Activated B cell treated with CpG ODN at 0.5 μM for 24 hours (primary cell): ENCODE measurements around the gene PSMD5. TPM values are rescaled to one million over a fixed set of nuclear protein-coding genes. Genes with fewer than 3 reads are reported as not detected.

Source experiments
- ATAC-seq: fragments of 200-7000 bp; cut with Tn5 transposase; one replicate; pipeline ENCODE4 v1.10.0; 2021; ENCODE audit warnings: low read depth, mild to moderate bottlenecking, moderate library complexity
- CTCF ChIA-PET: fragments of 350-600 bp; sonication (Branson Sonifier 250); formaldehyde crosslinking; loops from one replicate; lab custom pipeline; 2021; ENCODE audit warnings: antibody characterized with exemption; lab: Charles Lee
- POLR2A ChIA-PET: fragments of 350-600 bp; sonication (Branson Sonifier 250); formaldehyde crosslinking; loops from one replicate; lab custom pipeline; 2021; ENCODE audit warnings: antibody characterized with exemption; lab: Charles Lee
- DNase-seq: peaks from one replicate; pipeline ENCODE4 v3.0.0; 2022
- H3K27ac Mint-ChIP-seq: one replicate; pipeline ENCODE4 v1.8.0; 2020; ENCODE audit warnings: mixed read lengths
- H3K27me3 Mint-ChIP-seq: one replicate; pipeline ENCODE4 v1.8.0; 2021; ENCODE audit warnings: mixed read lengths
- H3K36me3 Mint-ChIP-seq: one replicate; pipeline ENCODE4 v1.8.0; 2021; ENCODE audit warnings: low read depth, mixed read lengths
- H3K4me1 Mint-ChIP-seq: one replicate; pipeline ENCODE4 v1.8.0; 2021; ENCODE audit warnings: mixed read lengths
- H3K4me3 Mint-ChIP-seq: one replicate; pipeline ENCODE4 v1.8.0; 2020; ENCODE audit warnings: mild to moderate bottlenecking, mixed read lengths
- H3K9me3 Mint-ChIP-seq: one replicate; pipeline ENCODE4 v1.8.0; 2020; ENCODE audit warnings: mixed read lengths
- intact Hi-C: fragments of 100-400 bp; cut with micrococcal nuclease; formaldehyde crosslinking; loops from one replicate; pipeline ENCODE4 v1.15.1; 2024
- total RNA-seq: library from RNA; stranded (reverse); gene quantifications from 2 replicates; pipeline ENCODE4 v1.2.3, GENCODE V29; 2022
- TF ChIP-seq, protein P1 (sequence below): fragments of 200-600 bp; IDR thresholded peaks from one replicate; pipeline ENCODE4 v1.8.0; 2022; ENCODE audit warnings: antibody characterized with exemption, mild to moderate bottlenecking

The PSMD5 gene
- total RNA-seq, 1 donor from 2014 or later = 38.9 TPM

DNA sequence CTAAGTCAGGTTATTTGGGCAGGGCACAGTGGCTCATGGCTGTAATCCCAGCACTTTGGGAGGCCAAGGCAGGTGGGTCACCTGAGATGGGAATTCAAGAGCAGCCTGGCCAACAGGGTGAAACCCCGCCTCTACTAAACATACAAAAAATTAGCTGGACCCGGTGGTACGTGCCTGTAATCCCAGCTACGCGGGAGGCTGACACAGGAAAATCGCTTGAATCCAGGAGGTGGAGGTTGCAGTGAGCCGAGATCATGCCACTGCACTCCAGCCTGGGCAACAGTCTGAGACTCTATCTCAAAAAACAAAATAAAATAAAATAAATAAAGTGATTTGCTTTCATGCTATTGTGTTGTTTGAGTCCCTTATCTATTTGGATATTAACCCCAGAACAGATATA lies 41.3 kb downstream of the PSMD5 start:
- Mint-ChIP-seq H3K9me3 (peaks cover 13% of the 10 kb centered on the region), H3K27ac (no peak overlapping the region), H3K4me1 (no peaks in the 10 kb centered on the region), H3K27me3 (no peaks in the 10 kb centered on the region), H3K4me3 (no peak overlapping the region), H3K36me3 (peaks cover 11% of the 10 kb centered on the region)
- DNase-seq = no peak
- ChIA-PET POLR2A (no interaction called here), CTCF (no interaction called here)
- no peak for ATAC-seq
- TF ChIP-seq, protein P1, sequence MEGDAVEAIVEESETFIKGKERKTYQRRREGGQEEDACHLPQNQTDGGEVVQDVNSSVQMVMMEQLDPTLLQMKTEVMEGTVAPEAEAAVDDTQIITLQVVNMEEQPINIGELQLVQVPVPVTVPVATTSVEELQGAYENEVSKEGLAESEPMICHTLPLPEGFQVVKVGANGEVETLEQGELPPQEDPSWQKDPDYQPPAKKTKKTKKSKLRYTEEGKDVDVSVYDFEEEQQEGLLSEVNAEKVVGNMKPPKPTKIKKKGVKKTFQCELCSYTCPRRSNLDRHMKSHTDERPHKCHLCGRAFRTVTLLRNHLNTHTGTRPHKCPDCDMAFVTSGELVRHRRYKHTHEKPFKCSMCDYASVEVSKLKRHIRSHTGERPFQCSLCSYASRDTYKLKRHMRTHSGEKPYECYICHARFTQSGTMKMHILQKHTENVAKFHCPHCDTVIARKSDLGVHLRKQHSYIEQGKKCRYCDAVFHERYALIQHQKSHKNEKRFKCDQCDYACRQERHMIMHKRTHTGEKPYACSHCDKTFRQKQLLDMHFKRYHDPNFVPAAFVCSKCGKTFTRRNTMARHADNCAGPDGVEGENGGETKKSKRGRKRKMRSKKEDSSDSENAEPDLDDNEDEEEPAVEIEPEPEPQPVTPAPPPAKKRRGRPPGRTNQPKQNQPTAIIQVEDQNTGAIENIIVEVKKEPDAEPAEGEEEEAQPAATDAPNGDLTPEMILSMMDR = no peak
- intact Hi-C loops = no loop called here

DNA sequence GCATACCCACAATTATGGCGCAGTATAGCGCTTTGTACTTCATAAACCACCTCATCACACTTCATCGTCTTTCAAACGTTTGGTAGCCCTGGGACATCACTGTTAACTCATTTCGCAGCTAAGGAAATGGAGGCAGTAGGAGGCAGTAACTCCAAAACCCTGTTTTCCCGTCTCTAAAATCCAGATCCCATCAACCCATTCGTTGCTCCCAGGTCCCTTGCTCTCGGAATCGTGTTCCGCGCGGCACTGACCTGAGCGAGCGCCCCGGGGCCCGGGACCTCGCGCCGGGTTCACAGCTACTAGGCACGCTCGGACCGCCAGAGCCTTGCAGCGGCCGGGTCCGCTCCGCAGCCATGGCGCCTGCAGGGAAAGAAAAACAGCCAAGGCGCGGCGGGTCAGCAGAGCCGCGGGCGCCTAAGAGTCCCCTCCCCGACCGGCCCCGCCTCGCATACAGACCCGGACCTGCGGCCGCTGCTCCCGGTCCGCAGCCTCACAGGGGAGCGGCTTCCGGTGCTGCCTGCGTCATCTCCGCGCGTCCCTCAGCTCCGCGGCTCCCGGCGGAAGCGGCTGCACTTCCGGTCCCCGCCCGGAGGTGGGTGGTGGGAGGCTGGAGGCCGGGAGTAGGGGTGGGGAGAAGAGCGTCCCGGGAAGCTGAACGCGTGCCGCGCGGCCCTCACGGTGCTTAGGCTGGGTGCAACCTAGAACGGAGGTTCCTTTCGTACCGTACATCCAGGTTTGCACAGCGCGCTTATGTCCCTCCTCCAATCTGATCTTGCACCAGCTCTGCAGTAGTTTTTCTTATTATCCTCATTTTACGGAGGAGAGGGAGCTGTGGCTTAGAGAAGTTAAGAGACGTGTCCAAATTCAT lies 49.6 kb downstream of the PSMD5 start, which contains the start of gene FBXW2:
Gene FBXW2, minus strand, starts transcription at position 519 of the 868 bp plus-strand sequence. CDS start 5,158 bp downstream, outside the sequence.
- no peaks in the 10 kb centered on the region for H3K27me3 Mint-ChIP-seq
- peak; percentile 87 for DNase-seq

DNA sequence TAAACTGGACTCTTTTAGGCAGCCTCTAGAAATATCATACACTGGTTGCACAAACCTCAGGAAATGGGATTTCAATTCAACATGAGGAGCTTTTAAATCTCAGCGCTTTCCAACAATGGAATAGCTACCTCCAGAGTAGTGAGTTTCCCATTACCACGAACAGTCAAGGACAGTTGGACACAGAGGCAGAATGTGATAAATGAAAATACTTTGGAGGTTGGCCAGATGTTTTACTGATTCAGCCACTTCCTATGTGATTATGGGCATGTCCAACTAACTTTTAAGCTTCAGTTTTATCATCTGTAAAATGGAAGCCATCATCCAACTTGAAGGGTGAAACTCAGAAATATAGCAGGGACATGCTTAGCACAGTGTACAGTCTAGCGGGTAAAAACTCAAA lies 51.6 kb downstream of the PSMD5 start:
- Mint-ChIP-seq H3K9me3 (no peaks in the 10 kb centered on the region), H3K4me3 (peak overlapping the region; percentile 30), H3K27ac (no peak overlapping the region), H3K36me3 (peaks cover 43% of the 10 kb centered on the region), H3K4me1 (peaks cover 46% of the 10 kb centered on the region), H3K27me3 (no peaks in the 10 kb centered on the region)
- POLR2A ChIA-PET = no interaction called here
- CTCF ChIA-PET = no interaction called here
- no peak for ATAC-seq
- intact Hi-C loops = loop anchor here (5.0 kb wide), 1 partner anchor 79 kb away; the partner anchor contains the start of gene MEGF9
- TF ChIP-seq, protein P1 = no peak
- no peak for DNase-seq

More for the DNA sequence above, 49.6 kb downstream of the PSMD5 start, which contains the start of gene FBXW2:
- Mint-ChIP-seq H3K4me3 (peak within 1 kb of the TSS; percentile 91), H3K4me1 (peaks cover 38% of the 10 kb centered on the region), H3K27ac (peak within 1 kb of the TSS; percentile 89), H3K36me3 (peaks cover 28% of the 10 kb centered on the region), H3K9me3 (no peaks in the 10 kb centered on the region)
- ATAC-seq = peak; percentile 91
- POLR2A ChIA-PET = interaction anchor here (0.5 to 2.4 kb wide), 46 partner anchors 8 to 1421 kb away, joined by 3 to 15 read pairs (median 5); partner anchors contain the start of genes MEGF9, PHF19, PSMD5 and RAB14
- TF ChIP-seq, protein P1 = no peak
- intact Hi-C loops = loop anchor here (1.0 to 5.0 kb wide), 6 partner anchors 36 to 282 kb away; partner anchors contain the start of genes CNTRL and MEGF9
- CTCF ChIA-PET = interaction anchor here (1.0 to 1.8 kb wide), 7 partner anchors 138 to 278 kb away, joined by 3 to 6 read pairs (median 4); no protein-coding TSS in a partner anchor

DNA sequence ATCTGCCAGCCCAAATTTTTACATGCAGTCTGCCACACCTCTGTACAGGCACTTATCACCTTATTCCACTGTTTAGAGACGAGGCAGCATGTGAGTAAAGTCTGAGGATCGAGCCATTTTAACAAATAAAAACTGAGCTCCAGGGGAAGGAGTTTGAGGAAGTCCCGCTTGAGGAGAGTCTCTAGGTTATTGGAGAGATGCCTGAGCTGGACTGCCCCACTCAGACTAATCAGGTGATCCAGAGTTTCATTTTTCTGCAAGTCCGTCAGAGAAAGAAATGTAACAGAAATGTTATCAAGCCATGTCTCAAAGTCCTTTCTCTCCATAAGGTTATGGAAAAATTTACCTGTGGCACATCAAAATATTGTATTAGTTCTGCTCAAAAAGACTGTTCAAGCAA lies 54.8 kb downstream of the PSMD5 start:
- H3K36me3 Mint-ChIP-seq = peaks cover 62% of the 10 kb centered on the region
- peaks cover 44% of the 10 kb centered on the region for H3K4me1 Mint-ChIP-seq
- CTCF ChIA-PET = no interaction called here
- H3K27me3 Mint-ChIP-seq = no peaks in the 10 kb centered on the region
- no peak overlapping the region for H3K4me3 Mint-ChIP-seq
- DNase-seq (no peak), ATAC-seq (no peak)
- intact Hi-C loops = no loop called here
- POLR2A ChIA-PET = interaction anchor here (0.5 kb wide), 1 partner anchor 10 kb away, joined by 3 read pairs; no protein-coding TSS in a partner anchor
- H3K27ac Mint-ChIP-seq = no peak overlapping the region
- no peaks in the 10 kb centered on the region for H3K9me3 Mint-ChIP-seq
- TF ChIP-seq, protein P1 = no peak

DNA sequence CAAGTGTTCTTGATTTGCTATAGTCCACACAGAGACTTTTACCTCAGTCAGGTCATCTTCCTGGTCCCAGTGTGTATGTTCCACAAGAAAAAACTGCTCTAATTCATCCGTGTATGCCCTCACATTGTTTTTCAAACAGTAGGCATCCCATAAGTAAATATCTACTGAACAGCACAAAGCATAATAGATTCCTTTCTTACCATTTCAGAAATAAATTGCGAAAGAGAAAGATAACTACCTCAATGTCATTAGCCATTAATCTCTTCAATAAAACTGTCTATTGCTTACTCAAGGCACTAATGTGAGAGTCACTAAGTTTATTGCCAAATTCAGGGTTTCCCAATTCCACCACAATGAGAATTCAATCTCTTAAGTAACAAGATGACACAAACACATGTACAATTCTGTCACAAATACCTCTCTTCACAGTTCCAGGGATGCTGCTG lies 59.1 kb downstream of the PSMD5 start:
- Mint-ChIP-seq H3K27me3 (no peaks in the 10 kb centered on the region), H3K36me3 (peaks cover 68% of the 10 kb centered on the region), H3K9me3 (no peaks in the 10 kb centered on the region), H3K4me3 (no peak overlapping the region), H3K4me1 (peaks cover 18% of the 10 kb centered on the region), H3K27ac (no peak overlapping the region)
- intact Hi-C loops = no loop called here
- ATAC-seq (no peak), DNase-seq (no peak)
- ChIA-PET POLR2A (no interaction called here), CTCF (no interaction called here)
- TF ChIP-seq, protein P1 = no peak
